ENCODE data around the gene KDM5B. TPM values are rescaled to one million over a fixed set of nuclear protein-coding genes. Genes with fewer than 3 reads are reported as not detected.
"Not testable (repeated sequence)": the region's sequence is repeated elsewhere in the genome, so short reads cannot be mapped to it uniquely, and the experiment has no call there.

Gene KDM5B
- total RNA-seq, 1 experiment from 2014 or later, result 83.6 TPM

DNA sequence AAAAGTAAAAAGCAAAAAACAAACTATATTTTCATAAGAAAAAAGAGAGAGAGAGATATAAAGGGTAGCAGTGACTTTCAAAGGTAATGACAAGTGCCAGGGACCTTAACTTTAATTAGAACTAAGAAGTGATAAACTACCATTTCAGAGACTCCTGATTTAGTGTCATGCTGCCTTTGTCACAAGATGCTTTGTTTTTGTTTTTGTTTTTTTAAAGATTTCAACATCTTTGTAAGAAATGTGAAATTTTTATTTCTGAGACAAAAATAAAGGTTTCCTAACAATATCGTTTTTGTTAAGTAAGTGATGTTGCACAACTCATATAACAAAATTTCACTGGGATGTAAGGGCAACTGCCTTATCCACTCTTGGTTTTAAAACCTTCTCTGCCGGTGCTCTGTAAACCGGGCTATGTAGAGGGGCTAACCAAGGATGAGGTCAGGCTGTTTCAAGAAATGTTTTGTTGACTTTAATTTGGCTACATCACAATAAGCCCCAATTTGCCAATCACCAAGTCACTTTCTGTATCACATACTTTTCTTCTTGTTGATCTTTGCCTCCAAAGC, 62.8 kb downstream of the KDM5B start:
- Histone ChIP-seq H3K27ac (ENCODE audit: low read length) (no peak overlapping the region), H3K27me3 (ENCODE audit: control insufficient read depth, insufficient read depth, low read length) (no peaks in the 10 kb centered on the region), H3K4me3 (ENCODE audit: low read depth in 2 of 2, low read length in 2 of 2) (no peak overlapping the region), H3K4me1 (ENCODE audit: control insufficient read depth, insufficient read depth, low read length) (no peaks in the 10 kb centered on the region), H3K36me3 (ENCODE audit: control insufficient read depth, insufficient read depth, low read length) (peaks cover 62% of the 10 kb centered on the region), H3K9me3 (ENCODE audit: control insufficient read depth, insufficient read depth, low read depth, low read length) (no peaks in the 10 kb centered on the region)
- in situ Hi-C loops (cut with HindIII; ENCODE audit: low pct_unique_long_range_greater_than_20kb, low sequenced_read_pairs), result no loop called here
- TF ChIP-seq SIN3A (IDR thresholded peaks at IDR 0.05; ENCODE audit: borderline replicate concordance, insufficient read depth, low read depth, low read length) (no peak), TCF7L2 (IDR thresholded peaks at IDR 0.05; ENCODE audit: low read depth, low read length) (no peak), POLR2AphosphoS5 (IDR thresholded peaks at IDR 0.05; ENCODE audit: low read depth, low read length) (no peak)
- TF ChIP-seq, protein P1, sequence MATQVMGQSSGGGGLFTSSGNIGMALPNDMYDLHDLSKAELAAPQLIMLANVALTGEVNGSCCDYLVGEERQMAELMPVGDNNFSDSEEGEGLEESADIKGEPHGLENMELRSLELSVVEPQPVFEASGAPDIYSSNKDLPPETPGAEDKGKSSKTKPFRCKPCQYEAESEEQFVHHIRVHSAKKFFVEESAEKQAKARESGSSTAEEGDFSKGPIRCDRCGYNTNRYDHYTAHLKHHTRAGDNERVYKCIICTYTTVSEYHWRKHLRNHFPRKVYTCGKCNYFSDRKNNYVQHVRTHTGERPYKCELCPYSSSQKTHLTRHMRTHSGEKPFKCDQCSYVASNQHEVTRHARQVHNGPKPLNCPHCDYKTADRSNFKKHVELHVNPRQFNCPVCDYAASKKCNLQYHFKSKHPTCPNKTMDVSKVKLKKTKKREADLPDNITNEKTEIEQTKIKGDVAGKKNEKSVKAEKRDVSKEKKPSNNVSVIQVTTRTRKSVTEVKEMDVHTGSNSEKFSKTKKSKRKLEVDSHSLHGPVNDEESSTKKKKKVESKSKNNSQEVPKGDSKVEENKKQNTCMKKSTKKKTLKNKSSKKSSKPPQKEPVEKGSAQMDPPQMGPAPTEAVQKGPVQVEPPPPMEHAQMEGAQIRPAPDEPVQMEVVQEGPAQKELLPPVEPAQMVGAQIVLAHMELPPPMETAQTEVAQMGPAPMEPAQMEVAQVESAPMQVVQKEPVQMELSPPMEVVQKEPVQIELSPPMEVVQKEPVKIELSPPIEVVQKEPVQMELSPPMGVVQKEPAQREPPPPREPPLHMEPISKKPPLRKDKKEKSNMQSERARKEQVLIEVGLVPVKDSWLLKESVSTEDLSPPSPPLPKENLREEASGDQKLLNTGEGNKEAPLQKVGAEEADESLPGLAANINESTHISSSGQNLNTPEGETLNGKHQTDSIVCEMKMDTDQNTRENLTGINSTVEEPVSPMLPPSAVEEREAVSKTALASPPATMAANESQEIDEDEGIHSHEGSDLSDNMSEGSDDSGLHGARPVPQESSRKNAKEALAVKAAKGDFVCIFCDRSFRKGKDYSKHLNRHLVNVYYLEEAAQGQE (IDR thresholded peaks at IDR 0.05; ENCODE audit: insufficient read depth in 1 of 2, low read depth in 2 of 2, low read length in 1 of 2), result no peak
- TF ChIP-seq, protein P2, sequence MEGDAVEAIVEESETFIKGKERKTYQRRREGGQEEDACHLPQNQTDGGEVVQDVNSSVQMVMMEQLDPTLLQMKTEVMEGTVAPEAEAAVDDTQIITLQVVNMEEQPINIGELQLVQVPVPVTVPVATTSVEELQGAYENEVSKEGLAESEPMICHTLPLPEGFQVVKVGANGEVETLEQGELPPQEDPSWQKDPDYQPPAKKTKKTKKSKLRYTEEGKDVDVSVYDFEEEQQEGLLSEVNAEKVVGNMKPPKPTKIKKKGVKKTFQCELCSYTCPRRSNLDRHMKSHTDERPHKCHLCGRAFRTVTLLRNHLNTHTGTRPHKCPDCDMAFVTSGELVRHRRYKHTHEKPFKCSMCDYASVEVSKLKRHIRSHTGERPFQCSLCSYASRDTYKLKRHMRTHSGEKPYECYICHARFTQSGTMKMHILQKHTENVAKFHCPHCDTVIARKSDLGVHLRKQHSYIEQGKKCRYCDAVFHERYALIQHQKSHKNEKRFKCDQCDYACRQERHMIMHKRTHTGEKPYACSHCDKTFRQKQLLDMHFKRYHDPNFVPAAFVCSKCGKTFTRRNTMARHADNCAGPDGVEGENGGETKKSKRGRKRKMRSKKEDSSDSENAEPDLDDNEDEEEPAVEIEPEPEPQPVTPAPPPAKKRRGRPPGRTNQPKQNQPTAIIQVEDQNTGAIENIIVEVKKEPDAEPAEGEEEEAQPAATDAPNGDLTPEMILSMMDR (IDR thresholded peaks at IDR 0.05), result no peak
- DNase-seq (ENCODE audit: low read depth, low spot score) (no peak), ATAC-seq (no peak)
- ChIA-PET CTCF (no interaction called here), POLR2A (interaction anchor here (0.6 kb wide), 2 partner anchors 129 to 227 kb away, joined by 3 to 10 read pairs; no protein-coding TSS in a partner anchor)
- intact Hi-C loops (cut with micrococcal nuclease; ENCODE audit: unreplicated experiment), result no loop called here
- BruUV-seq (replicated peaks), result TSS peak; percentile 26

DNA sequence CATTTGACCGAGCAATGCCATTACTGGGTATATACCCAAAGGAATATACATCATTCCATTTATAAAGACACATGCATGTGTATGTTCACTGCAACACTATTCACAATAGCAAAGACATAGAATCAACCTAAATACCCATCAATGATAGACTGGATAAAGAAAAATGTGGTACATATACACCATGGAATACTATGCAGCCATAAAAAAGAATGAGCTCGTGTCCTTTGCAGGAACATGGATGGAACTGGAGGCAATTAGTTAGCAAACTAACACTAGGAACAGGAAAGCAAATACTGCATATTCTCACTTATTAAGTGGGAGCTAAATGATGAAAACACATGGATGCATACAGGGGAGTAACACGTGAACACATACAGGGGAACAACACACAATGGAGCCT, 63.5 kb downstream of the KDM5B start:
- ATAC-seq; CTCF ChIA-PET; H3K4me3 ChIP-seq (ENCODE audit: low read depth in 2 of 2, low read length in 2 of 2); H3K27me3 ChIP-seq (ENCODE audit: control insufficient read depth, insufficient read depth, low read length); BruUV-seq (replicated peaks); H3K27ac ChIP-seq (ENCODE audit: low read length); in situ Hi-C loops (cut with HindIII; ENCODE audit: low pct_unique_long_range_greater_than_20kb, low sequenced_read_pairs); H3K9me3 ChIP-seq (ENCODE audit: control insufficient read depth, insufficient read depth, low read depth, low read length); H3K4me1 ChIP-seq (ENCODE audit: control insufficient read depth, insufficient read depth, low read length); DNase-seq (ENCODE audit: low read depth, low spot score); POLR2A ChIA-PET; intact Hi-C loops (cut with micrococcal nuclease; ENCODE audit: unreplicated experiment): not testable (repeated sequence)
- peaks cover 58% of the 10 kb centered on the region for H3K36me3 ChIP-seq (ENCODE audit: control insufficient read depth, insufficient read depth, low read length)

DNA sequence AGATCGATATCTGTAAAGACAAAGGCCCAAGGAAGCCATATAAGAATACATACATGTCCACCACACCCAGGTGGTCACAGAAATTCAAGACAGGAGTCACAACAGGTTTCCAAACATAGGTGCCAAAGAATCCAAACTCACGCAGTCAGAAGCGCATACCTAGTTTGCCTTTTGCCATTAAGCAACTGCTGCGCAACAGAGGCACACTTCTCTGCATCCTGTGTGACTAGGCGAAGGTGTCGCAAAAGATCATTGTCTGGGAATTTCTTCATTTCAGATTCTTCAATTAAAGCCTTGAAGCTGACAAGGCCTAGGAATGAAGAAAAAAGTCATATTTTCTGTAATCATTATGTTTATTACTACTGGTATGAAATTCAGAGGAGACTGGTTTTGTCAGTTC, 65.7 kb downstream of the KDM5B start:
- Histone ChIP-seq H3K9me3 (ENCODE audit: control insufficient read depth, insufficient read depth, low read depth, low read length) (no peaks in the 10 kb centered on the region), H3K4me3 (ENCODE audit: low read depth in 2 of 2, low read length in 2 of 2) (no peak overlapping the region), H3K27me3 (ENCODE audit: control insufficient read depth, insufficient read depth, low read length) (no peaks in the 10 kb centered on the region), H3K4me1 (ENCODE audit: control insufficient read depth, insufficient read depth, low read length) (no peaks in the 10 kb centered on the region), H3K27ac (ENCODE audit: low read length) (no peak overlapping the region), H3K36me3 (ENCODE audit: control insufficient read depth, insufficient read depth, low read length) (peaks cover 62% of the 10 kb centered on the region)
- no peak for DNase-seq (ENCODE audit: low read depth, low spot score)
- CTCF ChIA-PET, result no interaction called here
- in situ Hi-C loops (cut with HindIII; ENCODE audit: low pct_unique_long_range_greater_than_20kb, low sequenced_read_pairs), result no loop called here
- POLR2A ChIA-PET, result no interaction called here
- intact Hi-C loops (cut with micrococcal nuclease; ENCODE audit: unreplicated experiment), result no loop called here
- ATAC-seq, result no peak
- TF ChIP-seq, protein P1 (IDR thresholded peaks at IDR 0.05; ENCODE audit: insufficient read depth in 1 of 2, low read depth in 2 of 2, low read length in 1 of 2), result no peak
- TF ChIP-seq TCF7L2 (IDR thresholded peaks at IDR 0.05; ENCODE audit: low read depth, low read length), result no peak
- TF ChIP-seq, protein P2 (IDR thresholded peaks at IDR 0.05), result no peak
- TF ChIP-seq POLR2AphosphoS5 (IDR thresholded peaks at IDR 0.05; ENCODE audit: low read depth, low read length), result no peak
- TF ChIP-seq SIN3A (IDR thresholded peaks at IDR 0.05; ENCODE audit: borderline replicate concordance, insufficient read depth, low read depth, low read length), result no peak
- BruUV-seq (replicated peaks), result no TSS peak

Data from Panc1 (cell line).